PFSK-1 (cell line): Measurements from ENCODE around the gene DHX15.

Source experiments
- POLR2AphosphoS5 ChIP-seq: IDR thresholded peaks from 2 replicates; pipeline ENCODE4 v1.6.1; 2012; ENCODE audit warnings: low read depth, mild to moderate bottlenecking, control low read depth, low read length, moderate library complexity
- SIN3A ChIP-seq: IDR thresholded peaks from 2 replicates; pipeline ENCODE4 v1.6.1; 2012; ENCODE audit warnings: mild to moderate bottlenecking, low read length, moderate library complexity, borderline replicate concordance; ENCODE audit not compliant: insufficient read depth
- TAF1 ChIP-seq: IDR thresholded peaks from 2 replicates; pipeline ENCODE4 v1.6.1; 2012; ENCODE audit warnings: low read length, control low read depth, borderline replicate concordance; ENCODE audit not compliant: insufficient read depth
- TF ChIP-seq, protein P1 (sequence below), 2 experiments: IDR thresholded peaks; 2 replicates each; pipeline versions ENCODE4 v1.6.1 to v1.8.0; 2011 to 2012; ENCODE audit warnings: low read depth in 2 of 2, low read length in 2 of 2, control low read depth in 1 of 2, inconsistent platforms in 1 of 2, mild to moderate bottlenecking in 1 of 2, moderate library complexity in 1 of 2; ENCODE audit not compliant: insufficient read depth in 1 of 2

DNA sequence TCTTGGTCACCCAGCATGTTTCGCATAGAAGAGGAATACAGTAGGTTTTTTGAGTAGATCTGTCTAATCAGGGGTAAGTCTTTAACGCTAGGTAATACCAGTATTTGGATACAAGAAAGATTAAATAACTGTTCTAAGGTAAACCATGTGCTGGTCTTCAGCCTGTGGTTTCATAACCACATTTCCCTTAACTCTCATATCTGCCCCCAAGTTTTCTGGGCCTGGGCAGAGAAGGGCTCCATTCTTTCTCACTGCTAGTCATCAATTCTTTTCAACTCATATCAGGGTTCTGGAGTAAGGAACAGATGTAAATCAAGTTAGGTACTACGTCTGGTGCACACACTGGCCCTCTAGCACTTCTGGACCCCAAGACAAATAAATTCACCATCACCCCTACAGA, 49.0 kb downstream of the DHX15 start:
- TF ChIP-seq POLR2AphosphoS5 = no peak
- no peak for TF ChIP-seq TAF1
- TF ChIP-seq, protein P1, sequence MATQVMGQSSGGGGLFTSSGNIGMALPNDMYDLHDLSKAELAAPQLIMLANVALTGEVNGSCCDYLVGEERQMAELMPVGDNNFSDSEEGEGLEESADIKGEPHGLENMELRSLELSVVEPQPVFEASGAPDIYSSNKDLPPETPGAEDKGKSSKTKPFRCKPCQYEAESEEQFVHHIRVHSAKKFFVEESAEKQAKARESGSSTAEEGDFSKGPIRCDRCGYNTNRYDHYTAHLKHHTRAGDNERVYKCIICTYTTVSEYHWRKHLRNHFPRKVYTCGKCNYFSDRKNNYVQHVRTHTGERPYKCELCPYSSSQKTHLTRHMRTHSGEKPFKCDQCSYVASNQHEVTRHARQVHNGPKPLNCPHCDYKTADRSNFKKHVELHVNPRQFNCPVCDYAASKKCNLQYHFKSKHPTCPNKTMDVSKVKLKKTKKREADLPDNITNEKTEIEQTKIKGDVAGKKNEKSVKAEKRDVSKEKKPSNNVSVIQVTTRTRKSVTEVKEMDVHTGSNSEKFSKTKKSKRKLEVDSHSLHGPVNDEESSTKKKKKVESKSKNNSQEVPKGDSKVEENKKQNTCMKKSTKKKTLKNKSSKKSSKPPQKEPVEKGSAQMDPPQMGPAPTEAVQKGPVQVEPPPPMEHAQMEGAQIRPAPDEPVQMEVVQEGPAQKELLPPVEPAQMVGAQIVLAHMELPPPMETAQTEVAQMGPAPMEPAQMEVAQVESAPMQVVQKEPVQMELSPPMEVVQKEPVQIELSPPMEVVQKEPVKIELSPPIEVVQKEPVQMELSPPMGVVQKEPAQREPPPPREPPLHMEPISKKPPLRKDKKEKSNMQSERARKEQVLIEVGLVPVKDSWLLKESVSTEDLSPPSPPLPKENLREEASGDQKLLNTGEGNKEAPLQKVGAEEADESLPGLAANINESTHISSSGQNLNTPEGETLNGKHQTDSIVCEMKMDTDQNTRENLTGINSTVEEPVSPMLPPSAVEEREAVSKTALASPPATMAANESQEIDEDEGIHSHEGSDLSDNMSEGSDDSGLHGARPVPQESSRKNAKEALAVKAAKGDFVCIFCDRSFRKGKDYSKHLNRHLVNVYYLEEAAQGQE (IDR thresholded peaks at IDR 0.05; ENCODE audit: insufficient read depth in 1 of 2, low read depth in 2 of 2, low read length in 2 of 2) = no peak
- no peak for TF ChIP-seq SIN3A
